ENCODE data around the gene STK26.

DNA sequence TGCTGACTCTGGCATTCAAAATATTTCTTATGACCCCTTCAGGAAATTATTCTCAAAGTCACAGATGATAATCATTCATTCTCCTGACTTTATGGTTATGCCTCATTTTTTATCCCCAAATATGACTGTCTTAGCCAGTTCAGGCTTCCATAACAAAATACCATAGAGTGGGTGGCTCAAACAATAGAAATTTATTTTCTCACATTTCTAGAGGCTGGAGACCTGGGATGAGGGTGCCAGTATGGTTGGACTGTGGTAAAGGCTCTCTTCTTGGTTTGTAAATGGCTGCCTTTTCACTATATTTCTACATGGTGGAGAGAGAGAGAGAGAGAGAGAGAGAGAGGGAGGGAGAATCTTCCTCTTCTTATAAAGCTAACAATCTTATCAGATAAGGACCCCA, 84.2 kb downstream of the STK26 start:
- TF ChIP-seq CTCF (IDR thresholded peaks at IDR 0.05; ENCODE audit: low read depth, low read length, poor library complexity, severe bottlenecking) (no peak), EZH2phosphoT487 (IDR thresholded peaks at IDR 0.05; ENCODE audit: borderline replicate concordance, low read length) (no peak)
